SK-N-SH (cell line): ENCODE results near the gene TFB2M. TPM values are rescaled to one million over a fixed set of nuclear protein-coding genes. Genes with fewer than 3 reads are reported as not detected.

ENCODE experiments used
- CTCF ChIA-PET: fragments of 300-600, 350-600 bp; formaldehyde crosslinking; extraction: SDS; loops from one replicate; lab custom pipeline; 2021; lab: Yijun Ruan, JAX
- POLR2A ChIA-PET: fragments of 350-600 bp; sonication (Branson Sonifier 250); formaldehyde crosslinking; extraction: SDS; loops from one replicate; lab custom pipeline; 2020; ENCODE audit warnings: antibody characterized with exemption, inconsistent platforms; lab: Yijun Ruan, JAX
- DNase-seq: peaks from one replicate; pipeline ENCODE4 v3.0.0; 2012
- H2AFZ ChIP-seq: fragments of 200-600 bp; sonication (generic); 2 replicates; pipeline ENCODE4 v1.8.1; 2016; ENCODE audit warnings: antibody characterized with exemption, mild to moderate bottlenecking, low read depth
- H3F3A ChIP-seq: fragments of 200-600 bp; sonication (generic); replicated peaks from 2 replicates; pipeline ENCODE3; 2016; ENCODE audit warnings: antibody characterized with exemption, mild to moderate bottlenecking; ENCODE audit not compliant: insufficient read depth
- H3K27ac ChIP-seq, 2 experiments: fragments of 200-500 bp in 1 of 2; fragments of 200-600 bp in 1 of 2; sonication (Bioruptor generic) in 1 of 2; sonication (generic), shearing (Covaris generic) in 1 of 2; 2 replicates each; pipeline versions ENCODE4 v1.5.1 to v1.6.1; 2014 to 2016; ENCODE audit warnings: low read depth in 2 of 2, inconsistent platforms in 1 of 2, low read length in 1 of 2, mild to moderate bottlenecking in 1 of 2, mixed read lengths in 1 of 2
- H3K27me3 ChIP-seq: fragments of 200-600 bp; sonication (generic), shearing (Covaris generic); 2 replicates; pipeline ENCODE4 v1.6.1; 2016; ENCODE audit warnings: mixed run types; ENCODE audit not compliant: insufficient read depth
- H3K36me3 ChIP-seq, 2 experiments: fragments of 200-500 bp in 1 of 2; fragments of 200-600 bp in 1 of 2; sonication (Bioruptor generic) in 1 of 2; sonication (generic) in 1 of 2; replicated peaks in 1 of 2; 2 replicates each; pipeline versions ENCODE3 to v1.5.1; 2014 to 2016; ENCODE audit warnings: low read length in 1 of 2, mild to moderate bottlenecking in 1 of 2; ENCODE audit not compliant: insufficient read depth in 2 of 2, control insufficient read depth in 1 of 2
- H3K4me1 ChIP-seq, 2 experiments: fragments of 200-500 bp in 1 of 2; fragments of 200-600 bp in 1 of 2; sonication (Bioruptor generic) in 1 of 2; sonication (generic), shearing (Covaris generic) in 1 of 2; 2 replicates each; pipeline versions ENCODE4 v1.5.1 to v1.6.1; 2014 to 2016; ENCODE audit warnings: low read depth in 1 of 2, low read length in 1 of 2, mixed run types in 1 of 2; ENCODE audit not compliant: insufficient read depth in 2 of 2, control insufficient read depth in 1 of 2
- H3K4me2 ChIP-seq: fragments of 200-600 bp; sonication (generic), shearing (Covaris generic); 2 replicates; pipeline ENCODE4 v1.6.1; 2017; ENCODE audit warnings: mixed run types
- H3K4me3 ChIP-seq, 2 experiments: fragments of 200-500 bp in 1 of 2; fragments of 200-600 bp in 1 of 2; sonication (Bioruptor generic) in 1 of 2; sonication (generic), shearing (Covaris generic) in 1 of 2; 2 replicates each; pipeline versions ENCODE4 v1.5.1 to v1.8.1; 2014 to 2016; ENCODE audit warnings: low read depth in 2 of 2, inconsistent platforms in 1 of 2, low read length in 1 of 2, mild to moderate bottlenecking in 1 of 2, mixed read lengths in 1 of 2, moderate library complexity in 1 of 2
- H3K79me2 ChIP-seq: fragments of 200-600 bp; sonication (generic); 2 replicates; pipeline ENCODE4 v1.8.1; 2017; ENCODE audit warnings: mild to moderate bottlenecking; ENCODE audit not compliant: insufficient read depth
- H3K9ac ChIP-seq: fragments of 200-600 bp; sonication (generic); 2 replicates; pipeline ENCODE4 v1.6.1; 2017; ENCODE audit warnings: mixed run types
- H3K9me2 ChIP-seq: fragments of 200-600 bp; sonication (generic); 2 replicates; pipeline ENCODE4 v1.6.1; 2017; ENCODE audit warnings: mixed run types
- H3K9me3 ChIP-seq: fragments of 200-600 bp; sonication (generic); 2 replicates; pipeline ENCODE4 v1.6.1; 2017; ENCODE audit warnings: mixed run types, mild to moderate bottlenecking, moderate library complexity
- H4K20me1 ChIP-seq: fragments of 200-600 bp; sonication (generic); 2 replicates; pipeline ENCODE4 v1.6.1; 2017; ENCODE audit warnings: mild to moderate bottlenecking, mixed run types; ENCODE audit not compliant: insufficient read depth
- FOSL2 ChIP-seq: IDR thresholded peaks from 2 replicates; pipeline ENCODE4 v1.4.0; 2012; ENCODE audit warnings: low read depth, mild to moderate bottlenecking, moderate library complexity, borderline replicate concordance
- FOXM1 ChIP-seq: IDR thresholded peaks from 2 replicates; pipeline ENCODE4 v1.4.0; 2012; ENCODE audit warnings: low read depth, mild to moderate bottlenecking
- MEF2A ChIP-seq: IDR thresholded peaks from 2 replicates; pipeline ENCODE4 v1.4.0; 2012; ENCODE audit warnings: low read depth, borderline replicate concordance
- MXI1 ChIP-seq: IDR thresholded peaks from 2 replicates; pipeline ENCODE4 v1.6.1; 2012; ENCODE audit warnings: mild to moderate bottlenecking, low read depth, low read length, improper control_type of control experiment
- NRF1 ChIP-seq: IDR thresholded peaks from 2 replicates; pipeline ENCODE4 v1.6.1; 2012; ENCODE audit warnings: low read depth, mild to moderate bottlenecking, low read length
- POLR2AphosphoS5 ChIP-seq: IDR thresholded peaks from 2 replicates; pipeline ENCODE4 v1.6.1; 2012; ENCODE audit warnings: low read depth, low read length
- RAD21 ChIP-seq: IDR thresholded peaks from 2 replicates; pipeline ENCODE4 v1.6.1; 2012; ENCODE audit warnings: mild to moderate bottlenecking, low read length
- SIN3A ChIP-seq: IDR thresholded peaks from 2 replicates; pipeline ENCODE4 v1.6.1; 2012; ENCODE audit warnings: low read depth, mild to moderate bottlenecking, low read length, moderate library complexity, borderline replicate concordance
- TCF12 ChIP-seq: IDR thresholded peaks from 2 replicates; pipeline ENCODE4 v1.4.0; 2012
- WGBS: methylation state at CpG from one replicate; pipeline ENCODE4 v1.1.6; 2017; ENCODE audit warnings: low lambda C conversion rate; 5-methylcytosine and 5-hydroxymethylcytosine counted together
- polyA plus RNA-seq, 3 experiments: library from polyadenylated mRNA; depleted of rRNA; stranded (reverse); fragments of >200 nt; gene quantifications; 2 replicates each; pipeline ENCODE4 v1.2.3, GENCODE V29; 2012
- TF ChIP-seq, protein P1 (sequence below): IDR thresholded peaks from 2 replicates; pipeline ENCODE4; 2012
- TF ChIP-seq, protein P2 (sequence below): IDR thresholded peaks from 2 replicates; pipeline ENCODE4 v1.6.1; 2012; ENCODE audit warnings: mild to moderate bottlenecking, low read depth, low read length, moderate library complexity
- TF ChIP-seq, protein P3 (sequence below): IDR thresholded peaks from 2 replicates; pipeline ENCODE4 v1.4.0; 2012; ENCODE audit warnings: low read depth, borderline replicate concordance
- TF ChIP-seq, protein P4 (sequence below): fragments of 150-350 bp; IDR thresholded peaks from 2 replicates; pipeline ENCODE4 v1.6.1; 2017; ENCODE audit warnings: antibody characterized with exemption, low read length, low read depth, borderline replicate concordance

Gene TFB2M
- polyA plus RNA-seq, 1 of the 3 experiments (the other 2 are of a cell fraction): 17.3 TPM

GRCh38 chr1:246577720-246578106, 11.7 kb upstream of the TFB2M start:
- Histone ChIP-seq H4K20me1 (no peaks in the 10 kb centered on the region), H3K79me2 (peaks cover 98% of the 10 kb centered on the region), H3F3A (peaks cover 3% of the 10 kb centered on the region), H3K36me3 (peaks cover 0 to 2% of the 10 kb centered on the region in 2 experiments), H3K9ac (no peak overlapping the region), H3K4me3 (no peak overlapping the region), H3K27ac (peak overlapping the region; percentile 29 to 64), H3K9me3 (no peaks in the 10 kb centered on the region), H3K27me3 (no peaks in the 10 kb centered on the region), H3K4me1 (peaks cover 14 to 26% of the 10 kb centered on the region in 2 experiments; a peak in 3 of 4 replicates), H3K4me2 (no peak overlapping the region), H3K9me2 (no peaks in the 10 kb centered on the region), H2AFZ (no peak overlapping the region)
- ChIA-PET CTCF (no interaction called here), POLR2A (no interaction called here)
- TF ChIP-seq, protein P1, sequence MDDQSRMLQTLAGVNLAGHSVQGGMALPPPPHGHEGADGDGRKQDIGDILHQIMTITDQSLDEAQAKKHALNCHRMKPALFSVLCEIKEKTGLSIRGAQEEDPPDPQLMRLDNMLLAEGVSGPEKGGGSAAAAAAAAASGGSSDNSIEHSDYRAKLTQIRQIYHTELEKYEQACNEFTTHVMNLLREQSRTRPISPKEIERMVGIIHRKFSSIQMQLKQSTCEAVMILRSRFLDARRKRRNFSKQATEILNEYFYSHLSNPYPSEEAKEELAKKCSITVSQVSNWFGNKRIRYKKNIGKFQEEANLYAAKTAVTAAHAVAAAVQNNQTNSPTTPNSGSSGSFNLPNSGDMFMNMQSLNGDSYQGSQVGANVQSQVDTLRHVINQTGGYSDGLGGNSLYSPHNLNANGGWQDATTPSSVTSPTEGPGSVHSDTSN: 0 out of 2 replicates have a peak, but pooled peaks have one; percentile 25
- TF ChIP-seq, protein P2, sequence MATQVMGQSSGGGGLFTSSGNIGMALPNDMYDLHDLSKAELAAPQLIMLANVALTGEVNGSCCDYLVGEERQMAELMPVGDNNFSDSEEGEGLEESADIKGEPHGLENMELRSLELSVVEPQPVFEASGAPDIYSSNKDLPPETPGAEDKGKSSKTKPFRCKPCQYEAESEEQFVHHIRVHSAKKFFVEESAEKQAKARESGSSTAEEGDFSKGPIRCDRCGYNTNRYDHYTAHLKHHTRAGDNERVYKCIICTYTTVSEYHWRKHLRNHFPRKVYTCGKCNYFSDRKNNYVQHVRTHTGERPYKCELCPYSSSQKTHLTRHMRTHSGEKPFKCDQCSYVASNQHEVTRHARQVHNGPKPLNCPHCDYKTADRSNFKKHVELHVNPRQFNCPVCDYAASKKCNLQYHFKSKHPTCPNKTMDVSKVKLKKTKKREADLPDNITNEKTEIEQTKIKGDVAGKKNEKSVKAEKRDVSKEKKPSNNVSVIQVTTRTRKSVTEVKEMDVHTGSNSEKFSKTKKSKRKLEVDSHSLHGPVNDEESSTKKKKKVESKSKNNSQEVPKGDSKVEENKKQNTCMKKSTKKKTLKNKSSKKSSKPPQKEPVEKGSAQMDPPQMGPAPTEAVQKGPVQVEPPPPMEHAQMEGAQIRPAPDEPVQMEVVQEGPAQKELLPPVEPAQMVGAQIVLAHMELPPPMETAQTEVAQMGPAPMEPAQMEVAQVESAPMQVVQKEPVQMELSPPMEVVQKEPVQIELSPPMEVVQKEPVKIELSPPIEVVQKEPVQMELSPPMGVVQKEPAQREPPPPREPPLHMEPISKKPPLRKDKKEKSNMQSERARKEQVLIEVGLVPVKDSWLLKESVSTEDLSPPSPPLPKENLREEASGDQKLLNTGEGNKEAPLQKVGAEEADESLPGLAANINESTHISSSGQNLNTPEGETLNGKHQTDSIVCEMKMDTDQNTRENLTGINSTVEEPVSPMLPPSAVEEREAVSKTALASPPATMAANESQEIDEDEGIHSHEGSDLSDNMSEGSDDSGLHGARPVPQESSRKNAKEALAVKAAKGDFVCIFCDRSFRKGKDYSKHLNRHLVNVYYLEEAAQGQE: no peak
- TF ChIP-seq, protein P3, sequence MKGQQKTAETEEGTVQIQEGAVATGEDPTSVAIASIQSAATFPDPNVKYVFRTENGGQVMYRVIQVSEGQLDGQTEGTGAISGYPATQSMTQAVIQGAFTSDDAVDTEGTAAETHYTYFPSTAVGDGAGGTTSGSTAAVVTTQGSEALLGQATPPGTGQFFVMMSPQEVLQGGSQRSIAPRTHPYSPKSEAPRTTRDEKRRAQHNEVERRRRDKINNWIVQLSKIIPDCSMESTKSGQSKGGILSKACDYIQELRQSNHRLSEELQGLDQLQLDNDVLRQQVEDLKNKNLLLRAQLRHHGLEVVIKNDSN: no peak
- TF ChIP-seq FOSL2: no peak
- TF ChIP-seq TCF12: peak; percentile 23; the same call in 1 of the 2 replicates
- no peak for TF ChIP-seq NRF1
- TF ChIP-seq RAD21: no peak
- no peak for TF ChIP-seq FOXM1
- DNase-seq: no peak
- WGBS: 42% methylated on average over 2 of the region's 2 CpGs

- no peak overlapping the region for H2AFZ ChIP-seq
- ChIA-PET CTCF (interaction anchor here (0.9 kb wide), 1 partner anchor 15 kb away, joined by 3 read pairs; no protein-coding TSS in a partner anchor), POLR2A (no interaction called here)
- H3K9ac ChIP-seq: no peak overlapping the region
- no peaks in the 10 kb centered on the region for H3K9me3 ChIP-seq
- TF ChIP-seq SIN3A (no peak), MEF2A (no peak), MXI1 (no peak), POLR2AphosphoS5 (no peak)
- TF ChIP-seq, protein P4, sequence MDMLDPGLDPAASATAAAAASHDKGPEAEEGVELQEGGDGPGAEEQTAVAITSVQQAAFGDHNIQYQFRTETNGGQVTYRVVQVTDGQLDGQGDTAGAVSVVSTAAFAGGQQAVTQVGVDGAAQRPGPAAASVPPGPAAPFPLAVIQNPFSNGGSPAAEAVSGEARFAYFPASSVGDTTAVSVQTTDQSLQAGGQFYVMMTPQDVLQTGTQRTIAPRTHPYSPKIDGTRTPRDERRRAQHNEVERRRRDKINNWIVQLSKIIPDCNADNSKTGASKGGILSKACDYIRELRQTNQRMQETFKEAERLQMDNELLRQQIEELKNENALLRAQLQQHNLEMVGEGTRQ: no peak
- no peak for DNase-seq
- 96% methylated on average over 5 of the region's 5 CpGs for WGBS
- peaks cover 8 to 26% of the 10 kb centered on the region in 2 experiments; a peak in 3 of 4 replicates for H3K4me1 ChIP-seq
- no peaks in the 10 kb centered on the region for H3K9me2 ChIP-seq
- no peaks in the 10 kb centered on the region for H4K20me1 ChIP-seq
- no peaks in the 10 kb centered on the region for H3K36me3 ChIP-seq
- peaks cover 98% of the 10 kb centered on the region for H3K79me2 ChIP-seq
- H3K27me3 ChIP-seq: no peaks in the 10 kb centered on the region
- H3K4me2 ChIP-seq: no peak overlapping the region
- no peak overlapping the region for H3K4me3 ChIP-seq
- peak overlapping the region; percentile 29 to 64 for H3K27ac ChIP-seq
- peaks cover 3% of the 10 kb centered on the region for H3F3A ChIP-seq
Measured at GRCh38 chr1:246577082-246577719, 11.1 kb upstream of the TFB2M start.
